ENCODE measurements around the gene GYPB.
"Not testable (repeated sequence)": the region's sequence is repeated elsewhere in the genome, so short reads cannot be mapped to it uniquely, and the experiment has no call there.

GYPB gene

DNA sequence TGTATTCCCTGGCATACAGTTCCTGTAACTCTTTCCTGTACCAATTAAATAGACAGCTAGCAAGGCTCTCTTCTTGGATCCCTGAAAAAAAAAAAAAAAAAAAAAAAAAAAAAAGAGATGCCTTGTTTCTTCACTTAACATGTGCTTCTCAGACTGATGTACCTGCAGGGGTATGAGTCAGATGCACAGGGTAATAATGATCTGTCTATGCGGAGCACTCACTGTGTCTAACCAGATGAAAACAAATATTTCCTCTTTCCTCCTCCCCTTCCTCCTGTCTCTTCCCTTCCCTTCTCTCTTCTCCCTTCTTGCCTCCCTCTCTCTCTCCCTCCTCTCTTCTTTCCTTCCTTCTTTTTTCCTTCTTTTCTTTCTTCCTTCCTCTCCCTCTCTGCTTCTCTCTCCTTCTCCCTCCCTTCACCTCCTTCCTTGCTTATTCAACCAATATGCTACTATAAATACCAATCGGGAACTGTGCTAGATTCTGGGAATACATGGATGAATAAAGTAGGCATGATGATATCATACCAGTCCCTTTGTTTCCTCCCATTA lies 3.0 kb downstream of the GYPB start:
- not testable (repeated sequence) for FAIRE-seq; DNase-seq (ENCODE audit: low spot score)

DNA sequence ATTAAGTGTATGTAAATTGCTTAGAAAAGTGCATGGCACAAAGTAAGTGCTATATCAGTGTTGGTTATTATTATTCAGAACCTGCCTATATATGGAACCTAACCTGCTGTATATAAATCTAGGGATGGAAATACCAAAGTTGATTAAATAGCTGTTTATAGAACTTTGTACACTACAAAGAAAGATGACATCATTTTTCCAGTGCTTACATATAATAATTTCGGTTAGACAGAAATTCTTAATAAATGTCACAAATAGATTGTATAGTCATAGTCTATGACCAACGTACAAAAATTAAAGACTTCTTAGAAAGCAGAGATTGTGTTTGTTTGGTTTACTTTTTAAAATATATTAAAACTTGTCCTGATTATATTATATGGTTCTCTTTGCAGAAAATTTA lies 4.4 kb downstream of the GYPB start:
- DNase-seq (ENCODE audit: low spot score) (no peak), FAIRE-seq (no peak)

DNA sequence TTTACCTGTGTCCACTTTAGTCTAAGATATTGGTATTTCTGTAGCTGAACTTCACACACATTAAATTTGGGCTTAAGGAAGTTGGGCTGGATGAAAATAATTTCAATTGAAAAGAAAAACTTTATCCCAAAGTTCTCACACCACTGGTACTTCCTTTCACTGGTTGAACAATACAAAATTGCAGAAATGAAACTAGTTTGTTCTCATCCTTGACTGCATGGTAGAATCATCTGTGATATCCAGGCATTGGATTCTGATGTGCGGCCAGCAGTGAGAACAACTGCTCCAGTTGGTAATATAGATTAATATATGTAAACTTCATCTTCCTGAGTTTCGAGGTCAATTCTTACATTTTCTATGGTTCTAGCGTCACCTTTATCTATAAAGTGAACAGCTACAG lies 10.6 kb downstream of the GYPB start:
- not testable (repeated sequence) for DNase-seq (ENCODE audit: low spot score); FAIRE-seq

DNA sequence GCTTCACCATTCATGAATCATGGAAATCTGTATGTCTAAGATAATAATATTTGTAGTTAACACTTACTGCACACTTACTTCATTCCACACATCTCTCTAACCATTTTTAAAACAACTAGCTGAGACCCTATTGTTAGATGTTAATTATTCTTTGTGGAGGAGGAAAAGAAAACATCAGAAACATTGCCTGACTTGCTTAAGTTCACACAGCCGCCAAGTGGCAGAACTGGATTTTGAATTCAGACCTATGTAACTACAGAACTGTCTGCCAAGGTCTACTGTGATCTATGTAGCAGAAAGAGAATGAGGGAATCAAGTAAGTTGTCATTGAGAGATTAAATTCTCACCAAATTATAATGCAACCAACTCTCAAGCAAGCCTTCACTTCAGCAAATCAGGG lies 11.2 kb downstream of the GYPB start:
- not testable (repeated sequence) for FAIRE-seq; DNase-seq (ENCODE audit: low spot score)

DNA sequence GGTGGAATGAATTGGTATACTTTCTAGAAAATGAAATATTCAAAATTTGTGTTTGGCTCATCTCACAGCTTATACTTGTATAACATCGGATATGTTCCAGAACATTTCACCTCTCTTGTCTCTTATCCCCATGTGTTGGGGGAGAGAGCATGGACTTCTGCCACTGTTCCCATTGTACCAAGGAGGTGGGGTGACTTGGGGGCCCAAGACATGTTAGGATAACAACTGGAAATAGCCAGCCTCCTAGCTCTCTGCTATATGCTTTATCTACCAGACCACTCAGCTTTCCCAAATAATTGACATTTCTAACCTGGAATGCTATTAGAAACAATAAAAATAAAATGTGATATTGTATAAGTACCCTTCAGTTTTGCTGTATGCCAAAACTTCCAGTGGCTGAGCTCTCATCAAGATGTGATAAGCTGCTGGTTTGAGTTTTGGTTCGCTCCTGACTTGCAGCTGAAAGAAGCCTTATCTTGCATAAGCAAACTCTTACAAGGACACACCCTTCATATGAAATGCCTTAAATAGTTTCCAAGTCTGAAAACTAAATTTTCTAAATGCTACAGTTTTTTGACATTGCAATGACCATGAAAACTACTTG lies 12.9 kb downstream of the GYPB start:
- FAIRE-seq; DNase-seq (ENCODE audit: low spot score): not testable (repeated sequence)

DNA sequence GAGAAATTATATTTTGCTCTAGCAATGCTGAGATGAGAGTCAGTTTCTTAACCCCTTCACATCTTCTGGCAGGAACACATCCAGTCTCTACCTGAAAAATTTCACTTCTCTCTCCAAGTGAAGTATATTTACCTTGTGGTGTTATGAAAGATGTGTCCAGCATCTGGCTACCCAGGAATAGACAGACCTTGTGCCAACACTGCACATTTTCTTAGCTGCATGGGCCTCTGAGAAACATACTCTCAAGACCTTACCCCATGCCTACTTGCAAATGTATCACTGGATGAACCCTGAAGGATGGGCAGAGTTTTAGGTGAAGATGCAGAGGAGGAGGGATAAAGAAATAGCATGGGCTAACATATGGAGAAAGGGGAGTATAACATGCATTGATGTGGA lies 13.6 kb downstream of the GYPB start:
- DNase-seq (ENCODE audit: low spot score); FAIRE-seq: not testable (repeated sequence)

DNA sequence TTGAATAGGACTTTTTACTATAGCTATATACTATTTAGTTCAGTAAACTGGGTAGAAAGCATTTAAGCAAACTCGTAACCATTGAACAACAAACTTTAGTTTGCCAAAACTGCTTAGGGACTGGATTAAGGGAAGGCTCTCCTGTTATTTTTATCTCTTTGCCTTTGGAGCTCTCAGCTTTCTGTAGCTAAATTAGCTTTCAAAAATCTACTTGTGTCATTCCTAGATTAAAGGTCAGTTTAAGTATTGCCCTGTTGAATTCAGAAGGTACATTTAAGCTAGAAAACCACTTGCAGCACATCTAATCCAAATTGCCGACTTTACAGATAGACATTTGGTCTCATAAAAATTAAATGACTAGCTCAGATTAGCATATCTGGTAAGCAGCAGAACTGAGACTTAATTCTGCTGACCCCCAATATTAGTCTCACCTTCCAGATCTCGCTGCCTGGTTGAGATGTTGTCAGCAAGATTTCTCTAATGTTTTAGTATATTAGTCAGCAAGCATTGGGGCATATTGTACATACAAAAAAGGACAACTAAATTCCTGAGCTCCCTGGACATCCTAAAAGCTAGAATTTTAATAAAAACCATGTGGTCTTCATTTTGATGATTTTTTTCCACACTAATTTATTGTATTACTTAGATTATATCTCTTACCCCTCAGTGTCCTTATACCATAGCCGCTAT lies 14.2 kb downstream of the GYPB start:
- not testable (repeated sequence) for FAIRE-seq; DNase-seq (ENCODE audit: low spot score)

DNA sequence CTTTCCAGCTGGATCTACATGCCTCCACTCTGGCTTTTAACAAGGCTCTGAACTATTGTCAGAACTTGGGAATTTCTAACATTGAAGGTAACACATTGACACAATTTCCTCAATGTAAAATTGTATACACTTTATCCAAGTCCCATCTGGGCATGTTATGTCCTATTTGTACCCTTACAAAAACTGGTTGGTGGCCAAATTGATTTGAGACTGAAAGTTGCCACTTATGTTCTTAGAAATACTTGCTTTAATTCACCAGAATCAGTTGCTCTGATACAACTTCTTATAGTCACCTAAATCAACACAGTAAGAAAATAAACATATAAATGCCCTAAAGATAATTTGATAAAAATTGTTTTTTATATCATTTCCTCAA lies 15.3 kb downstream of the GYPB start:
- DNase-seq (ENCODE audit: low spot score); FAIRE-seq: not testable (repeated sequence)

DNA sequence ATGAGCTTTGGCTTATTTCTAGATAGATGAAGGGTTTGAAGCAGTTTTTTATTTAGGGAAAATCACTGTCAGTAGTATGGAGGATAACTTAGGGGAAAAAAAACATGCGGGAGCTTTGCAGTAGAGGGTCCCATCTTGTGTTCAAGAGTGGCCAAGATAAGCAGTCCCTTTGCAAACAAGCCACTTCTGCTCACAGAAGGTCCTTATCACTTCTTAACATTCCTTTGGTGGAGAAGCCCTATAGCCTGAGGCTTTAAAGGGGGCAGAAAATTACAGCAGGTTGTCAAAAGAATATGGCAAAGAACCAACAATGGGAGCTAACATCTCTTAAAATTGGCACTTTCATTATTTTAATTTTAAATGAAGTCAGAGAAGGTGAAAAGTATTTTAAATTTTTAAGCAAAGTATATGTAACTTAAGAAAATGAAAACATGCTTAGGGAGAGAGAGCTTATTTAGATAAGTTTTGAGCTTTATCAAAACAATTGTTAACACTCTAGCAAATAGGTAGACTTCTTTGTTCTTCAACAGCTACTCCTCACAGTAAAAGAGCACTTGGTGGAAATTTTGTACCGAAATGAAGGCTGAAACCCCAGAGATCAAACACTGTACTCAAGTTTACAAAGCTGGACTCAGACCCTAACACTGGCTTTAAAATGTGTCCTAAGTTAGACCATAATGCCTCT lies 15.8 kb downstream of the GYPB start:
- not testable (repeated sequence) for FAIRE-seq; DNase-seq (ENCODE audit: low spot score)

DNA sequence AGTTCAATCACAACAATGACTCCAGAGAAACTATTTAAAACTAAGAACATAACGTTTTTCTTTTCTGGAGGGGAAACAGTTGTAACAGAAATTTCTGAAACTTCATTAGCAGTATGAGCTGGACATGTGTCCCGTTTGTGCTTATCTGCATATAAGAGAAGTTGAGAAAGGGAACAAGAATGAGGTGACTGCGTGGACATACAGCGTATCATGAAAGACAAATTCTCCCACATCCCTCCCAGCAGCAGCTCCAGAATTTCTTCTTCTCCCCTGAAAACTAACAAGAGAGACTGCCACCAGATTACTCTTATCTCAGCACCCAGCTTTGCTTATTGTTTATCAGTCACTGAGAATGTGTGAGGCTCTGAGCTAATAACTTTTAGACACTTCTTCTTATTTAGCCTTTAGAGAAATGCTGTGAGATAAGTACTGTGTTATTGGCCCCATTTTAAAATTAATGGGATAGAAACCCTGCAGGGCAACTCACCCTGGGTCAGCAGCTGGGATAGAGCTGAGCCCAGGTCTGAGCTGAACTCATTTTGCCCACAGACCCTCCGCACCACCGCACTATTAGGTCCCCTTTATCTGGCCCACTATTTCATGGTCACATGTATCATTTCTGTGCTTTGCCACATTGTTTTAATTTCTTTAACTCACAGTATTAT lies 18.7 kb downstream of the GYPB start:
- DNase-seq (ENCODE audit: low spot score); FAIRE-seq: not testable (repeated sequence)

DNA sequence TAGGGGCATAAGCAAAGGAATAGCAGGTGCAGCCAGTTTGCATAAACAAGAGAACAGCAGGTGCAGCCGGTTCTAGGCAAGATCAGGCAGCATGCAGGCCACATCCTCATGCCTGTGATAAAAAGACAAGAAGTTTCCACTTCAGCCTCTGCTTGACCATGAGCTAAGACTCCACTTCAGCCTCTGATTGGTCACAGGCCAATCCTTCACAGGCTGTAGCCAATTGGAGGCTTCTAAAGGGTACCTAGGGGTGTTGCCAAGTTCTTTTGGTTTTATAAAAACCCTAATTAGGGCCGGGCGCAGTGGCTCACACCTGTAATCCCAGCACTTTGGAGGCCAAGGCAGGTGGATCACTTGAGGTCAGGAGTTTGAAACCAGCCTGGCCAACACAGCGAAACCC lies 23.0 kb downstream of the GYPB start:
- DNase-seq (ENCODE audit: low spot score), result not testable (repeated sequence)

DNA sequence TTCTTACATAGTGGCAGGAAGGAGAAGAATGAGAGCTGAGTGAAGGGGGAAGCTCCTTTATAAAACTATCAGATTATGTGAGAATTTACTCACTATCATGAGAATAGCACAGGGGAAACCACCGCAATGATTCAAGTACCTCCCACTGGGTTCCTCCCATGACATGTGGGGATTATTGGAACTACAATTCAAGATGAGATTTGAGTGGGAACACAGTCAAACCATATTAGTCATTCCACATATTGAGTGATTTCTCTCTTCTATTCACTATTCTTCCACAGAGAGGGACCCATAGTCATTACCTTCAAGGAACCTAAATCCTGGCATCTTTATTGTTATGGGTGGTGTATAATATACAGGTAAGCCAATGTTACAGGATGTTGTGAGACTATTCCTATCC lies 27.4 kb downstream of the GYPB start:
- FAIRE-seq; DNase-seq (ENCODE audit: low spot score): not testable (repeated sequence)

More for the DNA sequence above, 23.0 kb downstream of the GYPB start:
- not testable (repeated sequence) for FAIRE-seq

DNA sequence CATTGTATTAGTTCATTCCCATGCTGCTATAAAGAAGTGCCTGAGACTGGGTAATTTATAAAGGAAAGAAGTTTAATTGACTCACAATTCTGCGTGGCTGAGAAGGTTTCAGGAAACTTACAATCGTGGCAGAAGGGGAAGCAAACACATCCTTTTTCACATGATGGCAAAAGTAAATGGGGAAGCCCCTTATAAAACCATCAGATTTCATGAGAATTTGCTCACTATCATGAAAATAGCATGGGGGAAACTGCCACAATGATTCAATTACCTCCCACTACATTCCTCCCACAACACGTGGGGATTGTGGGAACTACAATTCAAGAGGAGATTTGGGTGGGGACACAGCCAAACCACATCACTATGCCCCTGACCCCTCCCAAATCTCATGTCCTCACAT lies 28.5 kb downstream of the GYPB start:
- not testable (repeated sequence) for DNase-seq (ENCODE audit: low spot score); FAIRE-seq

DNA sequence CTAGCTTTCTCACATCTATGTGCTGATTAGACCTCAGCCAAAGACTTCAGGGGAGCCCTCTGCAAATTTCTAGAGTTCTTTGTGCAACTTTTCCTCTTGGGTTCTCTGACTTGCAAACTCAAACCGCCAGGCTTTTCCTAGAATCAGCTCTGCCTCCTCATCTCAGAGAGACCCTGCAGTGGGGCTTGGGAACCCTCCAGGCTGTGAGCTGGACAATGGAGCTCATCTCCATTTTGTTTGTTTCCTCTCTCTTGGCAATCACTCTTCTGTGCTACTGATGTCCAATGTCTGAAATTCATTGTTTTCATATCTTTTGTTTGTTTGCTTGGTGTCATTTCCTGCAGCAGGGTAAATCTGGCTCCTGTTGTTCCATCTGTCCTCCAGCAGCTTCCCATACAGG lies 33.0 kb downstream of the GYPB start:
- FAIRE-seq (no peak), DNase-seq (ENCODE audit: low spot score) (no peak)

DNA sequence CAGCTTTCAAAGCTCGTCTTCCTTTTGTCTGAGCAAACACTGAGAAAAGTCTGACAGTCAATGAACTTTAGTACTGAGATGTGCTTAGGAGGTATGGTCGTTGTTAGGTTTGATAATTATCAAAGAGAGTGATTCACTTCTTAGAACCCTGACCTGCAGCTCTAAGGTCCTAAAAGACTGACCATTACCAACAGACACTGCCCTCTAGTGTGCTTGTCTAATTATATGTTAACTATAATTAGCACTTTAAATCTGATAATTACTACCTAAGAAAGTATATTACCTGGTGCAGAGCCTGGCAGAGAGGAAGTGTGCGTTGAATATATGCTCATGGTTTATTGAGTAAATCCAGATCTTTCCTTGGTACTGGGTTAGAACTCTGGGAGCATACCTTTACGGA lies 38.4 kb downstream of the GYPB start:
- peak; percentile 2 for DNase-seq (ENCODE audit: low spot score)
- FAIRE-seq, result not testable (repeated sequence)

DNA sequence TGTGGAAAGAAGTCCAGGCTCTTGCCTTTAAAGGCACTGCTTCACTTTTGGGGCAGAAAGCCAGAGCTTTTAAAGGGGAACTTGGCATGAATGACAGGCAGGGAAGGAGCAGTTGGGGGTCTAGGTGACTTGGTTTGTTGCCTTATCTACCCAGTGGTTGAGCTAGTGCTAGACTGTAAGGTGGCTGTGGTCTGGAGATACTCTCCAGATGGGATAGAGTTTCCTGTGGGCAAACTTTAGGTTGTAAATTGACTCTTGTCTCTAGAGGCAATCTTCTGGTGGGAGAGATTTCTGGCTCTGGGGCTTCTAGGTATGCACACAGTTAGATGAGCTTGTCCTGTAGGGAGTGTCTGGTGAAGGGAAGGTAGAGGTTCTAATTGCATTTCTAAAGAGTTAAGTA lies 43.7 kb downstream of the GYPB start:
- DNase-seq (ENCODE audit: low spot score); FAIRE-seq: not testable (repeated sequence)

DNA sequence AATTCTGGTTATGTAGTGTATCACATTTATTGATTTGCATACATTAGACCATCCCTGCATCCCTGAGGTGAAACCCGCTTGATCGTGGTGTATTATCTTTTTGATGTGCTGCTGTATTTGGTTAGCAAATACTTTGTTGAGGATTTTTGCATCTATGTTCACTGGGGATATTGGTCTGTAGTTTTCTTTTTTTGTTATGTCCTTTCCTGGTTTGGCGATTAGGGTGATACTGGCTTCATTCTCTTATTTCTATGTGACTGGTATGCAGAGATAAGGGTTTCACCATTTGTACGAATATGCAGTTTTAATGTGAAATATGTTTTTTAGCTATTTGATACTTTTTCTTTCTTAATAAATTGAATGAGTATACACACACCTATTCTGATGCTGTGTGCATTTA lies 45.2 kb downstream of the GYPB start:
- not testable (repeated sequence) for DNase-seq (ENCODE audit: low spot score); FAIRE-seq

DNA sequence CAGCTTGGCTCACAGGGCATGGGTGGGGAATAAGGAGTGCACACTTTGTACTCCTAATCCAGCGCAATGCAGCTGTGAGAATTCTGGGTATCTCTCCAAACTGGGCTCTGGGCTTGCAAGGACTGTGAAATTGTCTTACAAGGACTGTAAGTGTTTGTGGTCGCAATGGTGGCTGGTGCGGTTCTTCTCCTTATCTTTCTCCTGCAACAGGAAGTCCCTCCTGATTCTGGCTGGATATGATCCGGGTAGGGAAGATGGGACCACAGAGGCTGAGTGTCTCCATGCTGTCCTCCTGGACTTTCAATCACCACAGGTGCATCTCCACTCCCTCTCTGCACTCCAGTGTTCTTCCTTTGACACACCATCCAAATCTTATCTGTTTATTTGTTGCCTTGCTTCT lies 58.1 kb downstream of the GYPB start:
- no peak for DNase-seq (ENCODE audit: low spot score)
- FAIRE-seq, result no peak

DNA sequence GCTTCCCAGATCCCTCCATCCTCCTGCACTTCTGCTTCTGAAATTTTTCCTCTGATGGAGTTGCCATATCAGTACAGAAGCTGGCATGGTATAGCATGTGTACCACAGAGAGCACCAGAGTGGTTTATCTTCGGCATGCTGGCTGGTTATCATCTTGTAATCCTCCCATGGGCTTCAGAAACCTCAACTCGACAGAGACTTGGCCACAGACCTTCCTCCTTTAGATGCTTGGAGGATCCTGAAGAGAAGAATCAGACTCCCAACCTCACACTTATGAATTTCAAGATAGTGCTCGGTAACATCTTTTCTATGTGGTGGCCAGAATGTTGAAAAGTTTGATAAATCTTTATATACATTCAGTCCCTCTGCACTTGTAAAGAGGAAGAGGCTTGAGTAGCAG lies 63.9 kb downstream of the GYPB start:
- FAIRE-seq; DNase-seq (ENCODE audit: low spot score): not testable (repeated sequence)

DNA sequence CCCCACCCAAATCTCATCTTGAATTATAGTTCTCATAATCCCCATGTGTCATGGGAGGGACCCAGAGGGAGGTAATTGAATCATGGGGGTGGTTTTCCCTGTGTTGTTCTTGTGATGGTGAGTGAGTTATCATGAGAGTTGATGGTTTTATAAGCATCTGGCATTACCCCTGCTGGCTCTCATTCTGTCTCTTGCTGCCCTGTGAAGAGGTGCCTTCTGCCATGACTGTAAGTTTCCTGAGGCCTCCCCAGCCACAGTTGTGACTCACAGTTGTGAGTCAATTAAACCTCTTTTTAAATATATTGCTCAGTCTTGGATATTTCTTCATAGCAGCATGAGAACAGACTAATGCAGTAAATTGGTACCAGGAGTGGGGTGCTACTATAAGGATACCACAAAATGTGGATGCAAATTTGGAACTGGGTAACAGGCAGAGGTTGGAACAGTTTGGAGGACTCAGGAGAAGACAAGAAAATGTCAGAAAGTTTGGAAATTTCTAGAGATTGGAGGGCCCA lies 67.7 kb downstream of the GYPB start:
- FAIRE-seq; DNase-seq (ENCODE audit: low spot score): not testable (repeated sequence)

DNA sequence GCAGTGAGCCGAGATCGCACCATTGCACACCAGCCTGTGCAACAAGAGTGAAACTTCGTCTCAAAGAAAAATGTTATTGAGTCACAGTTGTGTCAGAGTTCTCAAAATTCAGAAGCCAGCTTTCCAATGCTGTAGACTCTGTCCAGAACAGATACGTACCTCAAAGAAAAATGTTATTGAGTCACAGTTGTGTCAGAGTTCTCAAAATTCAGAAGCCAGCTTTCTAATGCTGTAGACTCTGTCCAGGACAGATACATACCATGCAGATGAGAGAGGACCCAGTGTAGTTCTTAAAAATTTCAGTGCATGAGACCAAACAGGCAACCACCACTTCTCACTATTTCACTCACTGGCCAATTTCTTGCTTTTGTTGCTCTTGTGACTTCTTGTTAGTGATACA lies 68.2 kb downstream of the GYPB start:
- not testable (repeated sequence) for FAIRE-seq; DNase-seq (ENCODE audit: low spot score)

Measured in urothelium cell line (cell line).